ENCODE measurements around the gene PHF14.

PHF14 gene

GRCh38 chr7:11175887-11176286, 202.2 kb downstream of the PHF14 start:
- DNase-seq, result no peak

GRCh38 chr7:11176985-11177555, 203.4 kb downstream of the PHF14 start:
- DNase-seq, result no peak

GRCh38 chr7:11177793-11178192, 204.1 kb downstream of the PHF14 start:
- no peak for DNase-seq

GRCh38 chr7:11181590-11181989, 207.9 kb downstream of the PHF14 start:
- DNase-seq, result no peak

GRCh38 chr7:11182736-11183135, 209.1 kb downstream of the PHF14 start:
- no peak for DNase-seq

GRCh38 chr7:11185179-11185815, 211.6 kb downstream of the PHF14 start:
- DNase-seq, result no peak

GRCh38 chr7:11188529-11189310, 215.0 kb downstream of the PHF14 start:
- no peak for DNase-seq

DNA sequence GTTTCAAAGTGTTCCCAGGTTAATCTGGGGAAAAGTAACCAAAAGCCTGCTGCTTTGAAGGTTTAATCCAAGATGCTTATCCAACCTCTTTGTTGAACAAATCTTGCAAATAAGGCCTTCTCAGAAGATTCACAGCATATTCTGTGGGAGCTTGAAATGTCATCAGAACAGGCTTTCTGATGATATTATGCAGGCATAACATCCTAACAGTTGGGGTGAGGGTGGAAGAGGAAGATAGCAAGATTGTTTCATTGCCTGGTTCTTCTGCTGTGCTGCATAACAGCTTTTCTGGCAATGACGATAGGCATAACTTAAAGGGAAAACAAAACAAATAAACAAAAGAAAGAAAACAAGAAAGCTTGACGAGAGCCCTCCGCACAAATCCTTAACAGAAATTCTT, 217.4 kb downstream of the PHF14 start:
- DNase-seq, result no peak

DNA sequence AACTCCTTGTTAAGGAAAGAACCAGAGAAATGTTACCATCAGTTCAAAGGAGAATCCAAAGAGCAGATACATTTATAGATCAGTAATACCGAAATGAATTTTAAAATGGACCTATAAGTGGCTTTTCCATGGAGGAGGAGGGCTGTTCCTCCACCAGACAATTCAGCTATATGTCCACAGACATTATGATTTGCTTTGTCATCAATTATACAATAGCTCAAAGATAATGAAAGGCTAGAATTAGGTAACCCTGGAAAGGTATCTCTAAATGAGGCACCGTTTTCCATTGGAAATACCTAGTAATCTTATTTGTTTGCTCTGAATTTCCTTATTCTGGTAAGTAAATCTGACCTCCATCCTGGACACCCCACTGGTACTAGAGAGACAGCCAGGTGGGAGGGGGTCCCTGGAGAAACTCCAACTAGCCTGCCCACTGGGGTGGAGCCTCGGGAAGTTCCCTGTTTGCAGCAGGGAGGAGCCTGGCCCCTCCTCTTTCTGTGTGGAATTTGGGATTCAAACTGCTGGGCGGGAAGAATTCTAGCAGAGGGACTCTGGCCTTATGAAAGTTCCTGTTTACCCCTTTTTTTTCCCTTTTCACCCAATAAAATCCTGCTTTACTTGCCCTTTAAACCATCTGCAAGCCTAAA, 218.0 kb downstream of the PHF14 start:
- DNase-seq, result no peak

DNA sequence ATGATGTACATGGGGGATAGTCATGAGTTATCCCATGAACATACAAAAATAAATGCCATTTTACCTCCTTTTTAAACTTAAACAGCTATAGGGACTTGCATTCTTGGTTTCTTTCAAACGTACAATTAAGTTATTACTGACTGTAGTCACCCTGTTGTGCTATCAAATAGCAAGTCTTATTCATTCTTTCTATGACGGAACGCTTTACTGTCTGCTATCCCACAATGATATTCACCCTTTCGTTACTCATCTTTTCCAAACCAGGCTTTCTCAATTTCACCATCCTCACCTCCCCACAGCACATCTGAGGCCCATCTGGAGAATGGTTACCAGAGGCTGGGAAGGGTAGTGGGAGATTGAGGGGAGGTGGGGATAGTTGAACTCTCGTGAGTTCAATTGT, 218.8 kb downstream of the PHF14 start:
- no peak for DNase-seq

DNA sequence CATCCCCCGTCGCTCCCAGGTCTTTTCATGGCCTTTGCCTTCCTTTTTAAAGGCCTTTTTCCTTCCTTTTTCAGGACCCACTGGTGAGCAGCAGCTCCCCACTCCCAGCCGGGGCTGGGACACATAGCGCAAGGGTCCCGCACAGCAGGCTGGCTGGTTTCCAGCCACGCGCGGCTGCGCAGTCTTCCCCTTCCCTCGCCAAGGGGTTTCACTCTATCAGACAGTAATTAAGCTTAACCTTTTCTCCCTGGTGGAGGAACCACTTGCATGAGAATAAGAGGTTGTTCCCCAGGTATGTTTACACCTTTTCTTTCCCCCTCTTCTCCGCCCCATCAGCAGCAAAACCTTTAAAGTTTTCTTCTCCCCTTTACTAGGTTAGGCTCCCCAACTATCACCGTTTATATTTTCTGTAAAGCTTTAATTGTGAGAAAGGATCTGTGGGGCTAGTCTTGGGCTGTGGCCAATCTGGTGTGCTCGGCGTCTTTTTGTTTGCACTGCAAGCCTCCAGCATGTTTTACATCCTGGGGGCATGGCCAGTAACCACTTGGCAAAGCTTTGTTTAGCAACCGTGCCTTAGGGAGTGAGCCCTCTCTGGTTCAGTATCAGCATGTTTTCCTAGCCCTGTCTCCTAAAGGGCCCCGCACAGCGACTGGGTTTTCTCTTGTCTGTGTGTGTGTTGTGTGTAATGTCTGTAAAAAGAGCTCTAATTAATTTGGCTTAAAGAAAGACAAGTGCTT, 219.6 kb downstream of the PHF14 start:
- DNase-seq, result no peak

DNA sequence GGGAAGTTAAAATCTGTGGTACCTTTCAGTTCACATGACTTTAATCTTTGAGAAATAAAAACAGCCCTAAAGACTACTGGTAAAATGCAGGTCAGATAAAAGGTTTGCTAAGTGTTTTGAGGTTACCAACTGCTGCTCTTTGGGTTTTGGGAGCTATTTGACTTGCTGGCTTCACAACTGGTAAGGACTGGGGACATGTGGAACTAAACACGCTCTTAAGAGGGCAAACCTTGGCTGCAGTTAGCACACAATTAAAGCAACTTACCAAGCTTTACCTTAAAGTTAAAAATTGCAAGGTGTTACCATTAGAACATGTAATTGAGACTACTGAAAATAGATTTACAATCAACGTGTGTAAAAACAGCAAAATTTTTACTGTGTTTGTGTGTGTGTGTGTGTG, 220.2 kb downstream of the PHF14 start:
- DNase-seq, result no peak

- no peak for DNase-seq
Measured at GRCh38 chr7:11194492-11194891, 220.8 kb downstream of the PHF14 start.

- DNase-seq, result no peak
Measured at GRCh38 chr7:11195502-11195901, 221.8 kb downstream of the PHF14 start.

DNA sequence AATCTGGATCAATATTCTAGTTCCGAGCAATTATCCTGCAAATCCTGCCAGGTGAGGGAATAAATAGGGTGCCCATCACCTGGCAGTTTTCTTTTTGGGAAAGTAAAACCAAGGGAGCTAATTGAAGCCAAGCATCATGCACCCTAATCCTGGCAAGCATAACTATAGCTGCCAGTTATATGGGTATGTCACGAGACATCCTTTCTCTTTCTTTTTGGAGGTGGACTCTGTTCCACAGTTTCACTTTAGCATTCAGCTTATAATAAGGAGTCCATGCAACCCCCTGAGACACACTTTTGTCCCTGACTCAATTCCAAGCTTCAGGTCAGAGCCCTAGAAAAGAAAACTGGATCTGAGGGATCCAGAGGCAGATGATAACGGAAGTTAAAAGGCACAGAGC, 222.5 kb downstream of the PHF14 start:
- DNase-seq, result no peak

DNA sequence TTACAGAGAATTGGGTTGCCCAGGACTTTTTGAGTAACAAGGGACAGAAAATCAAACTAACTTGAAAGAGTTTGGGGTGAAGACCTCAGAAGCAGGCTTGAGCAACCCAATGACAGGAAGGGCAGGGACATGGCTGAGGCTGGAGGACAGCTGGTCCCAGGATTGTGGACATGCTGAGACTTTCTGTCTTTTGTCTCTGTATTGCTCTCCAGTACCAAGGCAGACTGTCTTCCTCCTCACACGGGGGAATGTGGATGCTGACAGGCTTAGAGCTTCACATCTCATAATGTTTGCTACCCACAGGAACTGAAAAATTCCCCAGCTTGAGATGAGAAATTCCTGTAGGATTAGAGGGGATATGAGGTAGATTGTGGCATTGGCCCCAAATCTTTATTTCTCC, 229.6 kb downstream of the PHF14 start:
- DNase-seq, result no peak

GRCh38 chr7:11203683-11204082, 230.0 kb downstream of the PHF14 start:
- no peak for DNase-seq

DNA sequence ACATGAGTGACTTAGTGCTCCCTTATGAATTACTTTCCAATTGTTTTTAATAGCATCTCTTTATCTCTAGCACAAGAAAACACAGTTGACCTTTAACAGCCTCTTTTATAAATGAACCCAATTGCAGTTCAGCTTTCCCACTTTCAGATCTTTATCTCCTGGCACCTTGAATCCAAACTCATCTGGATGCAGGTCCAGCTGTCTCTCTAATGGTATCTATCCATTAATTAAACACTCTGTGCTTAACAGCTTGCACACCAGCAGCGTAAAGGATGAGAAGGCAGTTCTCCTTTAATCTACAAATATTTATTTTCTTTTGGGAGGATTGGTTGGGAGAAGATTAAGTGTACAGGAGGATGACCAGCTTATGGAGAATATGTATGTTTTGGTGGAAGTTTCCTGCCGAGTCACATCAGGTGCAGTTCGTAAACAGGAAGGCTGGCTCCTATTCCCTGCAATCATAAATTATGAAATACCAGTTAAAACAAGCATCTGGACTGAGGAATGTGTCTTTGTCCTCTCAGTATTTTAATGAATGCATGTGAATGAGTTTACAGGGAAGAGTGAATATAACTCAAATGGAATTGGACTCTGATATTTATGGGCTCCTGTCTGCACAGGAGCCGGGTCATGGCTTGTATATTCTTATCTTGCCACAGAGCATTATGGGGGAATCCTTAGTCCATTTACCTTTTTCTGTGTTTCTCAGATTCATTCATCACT, 232.7 kb downstream of the PHF14 start:
- DNase-seq, result no peak

DNA sequence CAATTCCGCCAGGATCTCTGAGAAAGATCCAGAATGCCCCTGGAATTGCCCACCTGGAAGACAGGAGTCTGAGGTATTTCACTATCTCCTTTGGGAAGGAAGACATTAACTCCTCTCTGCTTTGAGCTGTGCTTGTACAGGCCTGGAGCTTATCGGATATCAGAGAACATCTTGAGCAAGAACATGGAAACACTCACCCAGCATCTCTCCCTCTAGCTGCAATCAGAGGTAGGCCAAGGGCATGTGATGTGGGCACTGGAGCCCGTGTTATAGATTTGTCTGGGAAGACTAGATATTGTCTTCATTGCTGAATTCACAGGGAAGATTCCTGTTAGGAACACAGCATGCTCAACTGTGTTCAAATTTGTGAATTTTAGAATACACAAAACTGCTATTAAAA, 233.9 kb downstream of the PHF14 start:
- DNase-seq, result no peak

GRCh38 chr7:11208883-11209465, 235.3 kb downstream of the PHF14 start:
- DNase-seq, result no peak

DNA sequence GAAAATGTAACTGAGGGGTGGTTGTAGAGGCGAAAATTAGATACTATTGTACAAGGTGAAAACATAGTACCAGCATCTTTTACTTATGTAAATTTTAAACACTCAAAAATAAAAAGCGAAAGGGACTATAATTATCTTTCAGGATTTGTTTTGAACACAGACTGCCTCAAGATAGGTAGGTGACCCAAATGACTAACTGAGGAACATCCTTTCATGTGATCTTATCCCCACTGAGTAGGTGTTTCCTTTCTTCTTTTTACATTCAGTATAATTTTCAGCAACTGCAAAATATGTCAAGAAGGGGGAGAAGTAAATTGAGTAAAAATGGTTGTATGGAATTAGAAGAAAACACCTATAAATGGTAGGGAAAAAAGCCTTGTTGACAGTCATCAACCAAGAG, 236.7 kb downstream of the PHF14 start:
- DNase-seq, result no peak

Data from cerebellar nuclear complex (tissue), 1 donor.